WI38 (cell line): ENCODE data around the gene ETV7.

Source experiments
- H3K4me3 ChIP-seq: 2 replicates; pipeline ENCODE4 v1.5.1; 2011; ENCODE audit warnings: low read depth, mild to moderate bottlenecking, control low read depth, low read length
- TF ChIP-seq, protein P1 (sequence below): IDR thresholded peaks from 2 replicates; pipeline ENCODE4 v1.5.1; 2012; ENCODE audit warnings: low read depth, mild to moderate bottlenecking, control low read depth, low read length

Gene ETV7

DNA sequence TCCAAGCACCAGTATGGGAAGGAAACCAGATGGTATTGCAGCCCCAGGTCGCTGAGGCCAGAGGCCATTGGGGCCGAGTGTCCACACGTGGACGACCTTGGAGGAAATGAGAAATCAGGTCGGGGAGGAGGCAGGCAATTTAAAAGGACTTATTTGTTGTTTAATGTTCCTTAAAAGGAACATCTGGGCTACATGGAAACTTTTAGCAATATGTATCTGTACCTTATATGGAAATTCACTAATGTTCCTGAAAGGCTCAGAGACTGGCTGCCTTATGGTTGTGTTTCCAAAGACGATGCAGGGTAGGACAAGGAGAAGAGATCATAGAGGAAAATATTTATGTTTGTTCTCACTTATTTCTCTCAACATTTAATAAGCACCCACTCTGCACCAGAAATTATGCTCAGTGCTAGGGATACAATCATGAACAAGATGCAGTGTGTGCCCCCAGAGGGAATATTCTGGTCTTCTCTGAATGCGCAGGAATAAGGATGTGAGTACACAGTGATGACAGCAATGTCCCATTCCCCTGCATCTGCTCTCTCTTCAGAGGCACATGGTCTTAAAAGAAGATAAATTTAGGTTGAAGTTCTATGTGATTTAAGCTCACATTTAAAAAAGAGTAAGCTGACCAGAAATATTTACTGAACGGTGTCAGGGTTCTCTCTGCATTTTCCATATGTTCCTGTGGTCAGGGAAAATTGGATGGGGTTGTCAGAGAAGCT lies 54.1 kb downstream of the ETV7 start:
- H3K4me3 ChIP-seq: no peak overlapping the region
- TF ChIP-seq, protein P1, sequence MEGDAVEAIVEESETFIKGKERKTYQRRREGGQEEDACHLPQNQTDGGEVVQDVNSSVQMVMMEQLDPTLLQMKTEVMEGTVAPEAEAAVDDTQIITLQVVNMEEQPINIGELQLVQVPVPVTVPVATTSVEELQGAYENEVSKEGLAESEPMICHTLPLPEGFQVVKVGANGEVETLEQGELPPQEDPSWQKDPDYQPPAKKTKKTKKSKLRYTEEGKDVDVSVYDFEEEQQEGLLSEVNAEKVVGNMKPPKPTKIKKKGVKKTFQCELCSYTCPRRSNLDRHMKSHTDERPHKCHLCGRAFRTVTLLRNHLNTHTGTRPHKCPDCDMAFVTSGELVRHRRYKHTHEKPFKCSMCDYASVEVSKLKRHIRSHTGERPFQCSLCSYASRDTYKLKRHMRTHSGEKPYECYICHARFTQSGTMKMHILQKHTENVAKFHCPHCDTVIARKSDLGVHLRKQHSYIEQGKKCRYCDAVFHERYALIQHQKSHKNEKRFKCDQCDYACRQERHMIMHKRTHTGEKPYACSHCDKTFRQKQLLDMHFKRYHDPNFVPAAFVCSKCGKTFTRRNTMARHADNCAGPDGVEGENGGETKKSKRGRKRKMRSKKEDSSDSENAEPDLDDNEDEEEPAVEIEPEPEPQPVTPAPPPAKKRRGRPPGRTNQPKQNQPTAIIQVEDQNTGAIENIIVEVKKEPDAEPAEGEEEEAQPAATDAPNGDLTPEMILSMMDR: no peak

DNA sequence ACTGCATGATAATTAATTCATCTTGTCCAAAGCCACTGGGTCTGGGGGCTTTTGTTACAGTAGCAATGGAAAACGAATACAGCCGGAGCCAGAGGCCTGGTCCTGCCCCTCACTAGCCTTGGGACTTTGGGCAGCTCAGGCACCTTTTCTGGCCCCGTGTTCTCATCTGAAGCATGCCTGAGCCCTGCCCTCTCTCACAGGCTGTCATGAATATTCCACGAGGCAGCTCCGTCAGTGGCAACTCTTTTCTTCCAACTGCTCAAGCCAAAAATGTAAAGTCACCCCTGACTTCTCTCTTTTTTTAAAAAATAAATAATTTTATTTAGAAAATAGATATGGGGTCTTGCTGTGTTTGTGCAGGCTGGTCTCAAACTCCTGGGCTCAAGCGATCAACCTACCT lies 56.1 kb downstream of the ETV7 start:
- TF ChIP-seq, protein P1: no peak

DNA sequence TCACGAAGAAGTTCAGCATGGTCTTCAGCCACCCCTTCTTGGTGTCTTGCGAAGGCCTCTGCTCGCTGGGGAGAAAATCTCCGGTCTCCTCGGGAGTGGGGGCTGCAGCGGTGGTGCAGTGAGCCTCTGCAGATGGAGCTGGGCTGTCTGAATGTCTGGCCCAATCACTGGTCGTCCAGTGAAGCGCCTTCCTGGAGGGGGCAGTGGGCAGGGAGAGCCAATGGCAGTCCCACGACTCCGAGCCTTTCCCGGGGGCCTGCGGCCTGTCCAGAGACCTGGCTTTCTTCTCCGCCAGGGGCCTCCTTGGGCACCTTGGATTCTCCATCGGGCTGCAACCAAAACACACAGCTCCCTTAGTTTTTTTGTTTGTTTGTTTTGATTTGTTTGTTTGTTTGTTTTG lies 57.1 kb downstream of the ETV7 start:
- no peak overlapping the region for H3K4me3 ChIP-seq
- TF ChIP-seq, protein P1: no peak

More for the DNA sequence above, 56.1 kb downstream of the ETV7 start:
- no peak overlapping the region for H3K4me3 ChIP-seq

DNA sequence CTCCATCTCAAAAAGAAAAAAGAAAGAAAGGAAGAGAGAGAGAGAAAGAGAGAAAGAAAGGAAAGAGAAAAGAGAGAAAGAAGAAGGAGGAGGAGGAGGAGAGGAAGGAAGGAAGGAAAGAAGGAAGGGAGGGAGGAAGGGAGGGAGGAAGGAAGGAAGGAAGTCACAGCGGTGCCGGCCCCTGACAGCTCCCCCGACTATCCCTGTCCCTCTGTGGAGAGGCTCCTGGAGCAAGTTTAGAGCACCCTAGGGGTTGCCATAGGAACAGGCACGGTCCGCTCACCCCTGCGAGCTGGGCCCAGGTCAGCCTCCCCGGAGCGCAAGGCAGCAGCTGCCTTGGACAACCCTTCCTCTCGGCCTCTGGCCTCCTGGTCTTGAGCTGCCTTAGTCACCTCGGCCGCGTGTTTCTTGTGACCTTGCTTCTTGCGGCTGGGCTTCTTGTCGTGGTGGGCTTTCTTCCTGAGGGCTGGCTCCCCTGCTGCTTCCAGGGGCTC lies 57.6 kb downstream of the ETV7 start:
- no peak overlapping the region for H3K4me3 ChIP-seq

DNA sequence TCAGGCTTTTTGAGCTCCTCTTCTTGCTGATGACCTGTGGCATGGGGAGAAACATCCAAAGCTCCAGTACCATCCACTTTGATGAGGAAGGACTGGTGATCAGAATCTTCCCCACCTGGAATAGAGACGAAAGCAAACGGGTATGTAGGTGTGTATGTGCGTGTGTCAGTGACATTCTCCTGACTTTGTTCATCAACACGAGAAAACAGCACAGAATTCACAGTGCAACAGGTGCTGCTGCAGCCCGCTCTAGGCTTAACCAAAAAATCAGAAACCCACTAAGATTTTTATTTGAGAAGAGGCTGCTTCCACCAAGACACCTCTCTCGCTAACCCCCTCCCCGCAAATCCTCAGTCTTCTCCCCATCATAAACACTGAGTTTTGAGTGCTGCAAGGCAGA lies 58.9 kb downstream of the ETV7 start:
- H3K4me3 ChIP-seq: no peak overlapping the region
- TF ChIP-seq, protein P1: no peak

More for the DNA sequence above, 57.6 kb downstream of the ETV7 start:
- TF ChIP-seq, protein P1: no peak

DNA sequence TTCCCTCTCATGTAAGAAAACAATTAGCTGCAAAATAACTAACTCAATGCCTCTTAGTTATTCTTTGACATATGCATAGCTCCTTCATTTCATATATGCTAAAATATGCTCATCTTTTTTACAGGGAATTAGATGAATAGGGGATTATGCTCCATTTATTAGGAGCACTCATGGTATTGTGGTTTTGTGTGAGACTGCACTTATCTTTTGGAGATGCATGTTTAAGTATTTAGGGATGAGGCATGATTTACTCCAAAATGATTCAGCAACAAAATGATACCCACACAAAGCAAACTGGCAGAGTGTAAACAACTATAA lies 59.6 kb downstream of the ETV7 start:
- no peak overlapping the region for H3K4me3 ChIP-seq
- TF ChIP-seq, protein P1: no peak

DNA sequence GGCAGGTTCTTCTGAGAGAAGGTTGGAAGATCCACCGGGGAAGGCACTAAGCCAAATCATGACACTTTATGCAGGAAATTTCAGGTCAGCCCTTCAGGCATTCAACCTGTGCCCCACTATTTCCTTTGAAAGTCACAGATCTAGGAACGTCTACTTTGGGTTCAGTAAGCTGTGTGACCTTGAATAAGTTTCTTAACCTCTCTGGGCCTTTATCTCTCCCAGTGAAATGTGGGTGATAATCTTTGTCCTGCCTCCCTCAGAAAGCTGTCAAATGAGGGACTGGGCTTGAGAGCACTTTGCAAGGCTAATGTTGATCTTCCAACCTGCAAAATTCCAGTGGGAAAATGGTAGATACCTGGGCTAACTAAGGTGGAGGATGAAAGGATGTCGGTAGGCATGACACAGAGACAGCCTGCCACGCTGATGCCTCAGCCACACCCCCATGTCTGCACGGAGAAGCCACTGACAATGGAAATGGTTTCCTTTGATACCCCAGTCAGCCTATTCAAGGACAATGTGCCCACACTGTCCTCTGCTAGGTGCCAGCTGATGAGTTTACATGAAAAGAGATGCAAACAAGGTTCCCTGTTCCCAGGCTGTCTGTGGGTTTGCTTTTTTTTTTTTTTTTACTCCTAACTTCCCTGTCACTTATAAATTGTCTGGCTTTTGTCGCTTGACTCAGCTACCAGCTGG lies 60.1 kb downstream of the ETV7 start:
- H3K4me3 ChIP-seq: no peak overlapping the region
- TF ChIP-seq, protein P1: no peak
